GM21737 (cell line): ENCODE results near the gene COL5A3.
"Not testable (repeated sequence)": the region's sequence is repeated elsewhere in the genome, so short reads cannot be mapped to it uniquely, and the experiment has no call there.

Experiments used
- ATAC-seq: cut with Tn5 transposase; IDR thresholded peaks from one replicate; pipeline ENCODE4 v1.9.1; 2021; ENCODE audit warnings: mild to moderate bottlenecking, moderate library complexity; ENCODE audit not compliant: unreplicated experiment

COL5A3 gene

GRCh38 chr19:9940778-9941177, 69.5 kb downstream of the COL5A3 start:
- no peak for ATAC-seq

- ATAC-seq, result no peak
These were observed 70.9 kb downstream of the COL5A3 start for GRCh38 chr19:9939301-9939913.

GRCh38 chr19:9937001-9937411, 73.3 kb downstream of the COL5A3 start:
- no peak for ATAC-seq

DNA sequence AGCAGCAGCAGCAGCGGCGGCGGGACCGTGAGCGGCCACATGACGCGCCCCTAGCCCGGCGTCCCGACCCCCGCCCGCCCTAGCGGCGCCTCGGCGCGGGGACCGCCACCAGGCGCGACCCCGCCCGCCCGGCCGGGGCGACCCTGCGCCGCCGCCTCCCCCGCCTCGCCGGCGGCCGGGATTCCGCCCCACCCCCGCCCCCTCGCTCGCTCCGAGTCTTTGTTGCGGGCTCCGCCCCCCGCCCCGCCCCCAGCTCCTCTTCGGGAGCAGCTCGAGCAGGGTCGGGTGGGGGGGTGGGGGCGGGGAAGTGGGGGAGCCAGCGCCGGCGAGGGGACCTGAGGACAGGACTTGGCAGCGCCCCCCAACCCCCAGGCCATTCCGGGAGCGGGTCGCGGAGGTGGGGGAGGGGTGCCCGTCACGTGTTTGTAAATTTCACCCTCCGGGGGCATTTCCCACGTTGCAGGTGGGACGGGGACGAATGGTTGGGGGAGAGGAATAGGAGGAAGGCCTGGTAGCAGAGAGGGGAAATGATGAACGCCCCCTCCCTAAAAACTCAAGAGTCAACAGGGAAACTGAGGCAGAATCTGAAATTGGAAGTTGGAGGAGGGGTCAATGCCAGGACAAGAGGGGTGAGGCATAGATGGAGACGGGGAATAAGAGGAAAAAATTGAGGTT, 73.8 kb downstream of the COL5A3 start, which contains the start of gene OLFM2:
Gene OLFM2, minus strand, starts transcription at position 190 of the 675 bp plus-strand sequence. Its CDS starts 149 bp downstream, at position 41.
- no peak for ATAC-seq

GRCh38 chr19:9935506-9936325, 74.6 kb downstream of the COL5A3 start:
- ATAC-seq, result no peak

DNA sequence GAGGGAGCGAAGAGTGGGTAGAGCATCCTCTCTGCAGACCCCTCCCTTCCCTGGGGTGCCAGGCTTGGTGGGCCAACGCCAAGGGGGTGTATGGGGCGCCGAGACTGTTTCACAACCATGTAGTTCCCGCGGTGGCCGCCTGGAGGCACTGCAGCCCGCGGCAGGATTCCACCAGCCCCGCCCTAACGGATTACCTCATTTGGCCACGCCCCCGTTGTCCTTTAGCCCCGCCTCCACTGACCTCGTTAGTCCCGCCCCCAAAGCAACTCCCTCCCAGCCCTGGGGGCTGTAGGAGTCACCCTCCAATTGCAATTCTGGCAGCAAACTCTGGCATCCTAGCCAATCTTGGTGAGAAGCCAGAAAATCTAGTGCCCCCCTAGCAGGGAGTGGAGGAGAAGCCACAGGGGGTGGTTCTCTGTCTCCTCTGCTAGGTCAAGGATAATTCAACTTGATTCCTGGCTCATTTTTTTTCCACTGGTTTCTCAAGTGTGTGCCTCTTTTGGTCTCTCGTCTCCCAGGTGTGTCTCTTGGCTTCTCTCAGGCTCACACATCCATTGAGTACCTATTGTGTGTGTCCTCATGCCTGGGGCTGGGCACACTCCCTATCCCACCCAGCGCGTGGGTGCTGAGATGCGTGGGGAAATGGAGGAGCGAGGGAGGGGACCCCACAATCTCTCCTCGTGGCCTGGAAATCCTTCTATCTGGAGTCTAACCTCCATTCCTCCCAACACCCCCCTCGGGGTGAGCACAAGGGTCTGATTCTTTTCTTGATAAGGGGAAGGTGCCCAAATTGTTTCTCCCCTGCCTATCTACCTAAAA, 76.0 kb downstream of the COL5A3 start:
- ATAC-seq, result no peak

DNA sequence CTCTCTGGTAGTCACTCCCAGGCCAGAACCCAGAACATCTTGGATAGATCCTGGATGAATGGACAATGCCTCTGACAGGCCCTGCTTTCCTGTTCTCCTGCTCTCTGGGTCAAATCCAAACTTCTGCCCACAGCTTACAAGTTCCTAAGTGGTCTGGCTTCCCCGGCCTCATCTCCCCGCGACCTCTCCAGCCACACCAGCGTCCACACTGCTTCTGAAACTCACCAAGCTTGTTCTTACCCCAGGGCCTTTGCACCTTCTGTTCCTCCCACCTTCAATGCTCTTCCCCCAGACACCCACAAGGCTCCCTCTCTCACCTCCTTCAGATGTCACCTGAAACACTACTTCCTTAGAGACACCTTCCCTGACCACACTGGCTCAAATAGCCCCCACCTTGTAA, 77.5 kb downstream of the COL5A3 start:
- no peak for ATAC-seq

DNA sequence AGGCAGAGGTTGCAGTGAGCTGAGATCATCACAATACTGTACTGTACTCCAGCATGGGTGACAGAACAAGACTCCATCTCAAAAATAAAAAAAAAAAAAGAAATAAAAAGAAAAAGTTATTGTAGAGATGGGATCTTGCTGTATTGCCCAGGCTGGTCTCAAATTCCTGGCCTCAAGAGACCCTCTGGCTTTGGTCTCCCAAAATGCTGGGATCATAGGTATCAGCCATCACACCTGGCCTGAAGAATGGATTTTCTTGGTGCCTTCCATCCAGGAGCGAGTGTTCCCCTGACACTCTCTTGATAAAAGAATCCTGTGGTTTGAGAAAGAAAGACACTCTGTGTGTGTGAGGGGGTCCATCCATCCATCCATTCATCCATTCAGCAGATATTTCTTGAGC, 78.7 kb downstream of the COL5A3 start:
- no peak for ATAC-seq

DNA sequence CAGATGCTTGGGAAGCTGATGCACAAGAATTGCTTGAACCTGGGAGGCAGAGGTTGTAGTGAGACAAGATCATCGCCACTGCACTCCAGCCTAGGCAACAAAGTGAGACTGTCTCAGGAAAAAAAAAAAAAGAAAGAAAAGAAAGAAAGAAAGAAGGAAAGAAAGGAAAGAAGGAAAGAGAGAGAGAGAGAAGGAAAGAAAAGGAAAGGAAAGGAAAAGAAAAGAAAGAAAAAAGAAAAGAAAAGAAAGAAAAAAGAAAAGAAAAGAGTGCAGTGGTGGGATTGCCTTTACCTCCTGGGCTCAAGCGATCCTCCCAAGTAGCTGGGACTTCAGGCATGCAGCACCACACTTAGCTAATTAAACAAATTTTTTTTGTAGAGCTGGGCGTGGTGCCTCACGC, 86.9 kb downstream of the COL5A3 start:
- ATAC-seq, result no peak

DNA sequence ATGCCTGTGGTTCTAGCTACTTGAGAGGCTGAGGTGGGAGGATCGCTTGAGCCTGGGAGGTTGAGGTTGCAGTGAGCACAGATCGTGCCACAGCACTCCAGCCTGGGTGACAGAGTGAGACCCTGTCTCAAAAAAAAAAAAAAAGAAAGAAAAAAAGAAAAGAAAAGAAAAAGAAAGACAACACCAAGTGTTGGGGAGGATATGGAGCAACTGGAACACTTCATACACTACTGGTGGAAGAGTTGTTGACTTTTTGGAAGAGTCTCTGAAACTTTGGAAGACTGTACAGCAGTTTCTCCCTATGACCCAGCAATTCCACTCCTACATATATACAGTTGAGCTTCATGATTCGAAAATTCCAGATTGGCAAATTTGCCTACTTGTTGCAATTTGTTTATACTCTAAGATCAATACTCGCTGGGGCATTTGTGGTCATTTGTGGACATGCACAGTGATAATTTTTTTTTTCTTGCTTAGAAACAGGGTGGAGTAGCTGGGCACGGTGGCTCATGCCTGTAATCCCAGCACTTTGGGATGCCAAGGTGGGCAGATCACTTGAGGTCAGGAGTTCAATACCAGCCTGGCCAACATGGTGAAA, 87.4 kb downstream of the COL5A3 start:
- not testable (repeated sequence) for ATAC-seq

GRCh38 chr19:9917321-9917720, 93.0 kb downstream of the COL5A3 start:
- ATAC-seq, result no peak

- ATAC-seq, result no peak
These were observed 93.6 kb downstream of the COL5A3 start for GRCh38 chr19:9916719-9917118.

DNA sequence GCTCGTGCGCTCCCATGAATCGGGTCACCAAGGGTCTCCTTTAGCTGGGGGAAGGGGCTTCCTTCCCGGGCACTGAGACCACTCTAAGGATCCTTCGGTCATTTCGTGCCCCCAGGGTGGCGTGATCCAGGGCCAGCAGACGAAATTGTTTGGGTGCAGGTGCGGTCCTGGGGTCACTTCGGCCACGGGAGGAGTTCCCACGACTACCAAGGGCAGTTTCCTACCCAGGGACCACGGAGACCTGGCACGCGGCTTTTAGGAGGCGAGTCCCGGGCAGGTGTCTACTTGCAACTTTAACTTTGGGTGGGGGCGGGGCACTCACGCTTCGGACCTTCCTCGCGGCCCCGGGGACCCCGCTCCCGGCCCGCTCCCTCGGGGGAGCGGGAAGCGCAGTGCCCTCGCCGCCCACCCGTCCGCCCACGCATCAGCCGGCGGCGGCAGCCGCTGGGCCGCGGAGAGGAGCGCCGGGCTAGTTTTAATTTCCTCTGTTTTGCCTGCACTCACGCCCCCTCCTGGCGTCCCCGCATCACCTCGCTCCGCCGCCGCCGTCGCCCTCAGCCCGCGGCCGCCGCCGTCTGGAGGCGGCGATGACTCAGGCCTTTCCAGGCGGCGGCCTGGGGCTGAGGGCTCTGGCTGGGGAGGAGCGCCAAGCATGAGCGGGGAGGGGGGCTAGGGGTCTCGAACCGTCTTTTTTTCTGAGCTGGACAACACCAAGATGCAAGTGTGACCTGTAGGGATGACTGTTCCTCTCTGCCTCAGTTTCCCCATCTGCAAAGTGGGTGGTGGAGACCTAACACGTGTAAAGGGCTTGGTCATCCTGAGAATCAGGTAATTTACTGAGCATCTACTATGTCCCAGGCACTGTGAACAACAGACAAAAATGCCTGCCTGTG, 95.7 kb downstream of the COL5A3 start:
- no peak for ATAC-seq

DNA sequence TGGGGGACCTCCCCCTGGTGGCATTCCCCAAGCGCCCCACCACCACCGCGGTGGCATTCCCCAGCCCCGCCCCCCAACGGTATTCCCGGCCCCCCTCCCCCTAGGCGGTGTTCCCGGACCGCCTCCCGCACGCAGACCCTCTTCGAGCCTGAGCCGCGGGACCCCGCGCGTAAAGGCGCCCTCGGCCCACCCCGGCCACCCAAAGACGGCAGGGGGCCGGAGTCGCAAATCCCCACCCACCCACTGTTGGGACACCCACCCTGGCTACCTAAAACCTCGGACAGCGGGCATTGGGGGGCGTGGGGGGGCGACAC, 96.3 kb downstream of the COL5A3 start:
- no peak for ATAC-seq

- ATAC-seq, result no peak
These were observed 96.9 kb downstream of the COL5A3 start for GRCh38 chr19:9913237-9914000.

DNA sequence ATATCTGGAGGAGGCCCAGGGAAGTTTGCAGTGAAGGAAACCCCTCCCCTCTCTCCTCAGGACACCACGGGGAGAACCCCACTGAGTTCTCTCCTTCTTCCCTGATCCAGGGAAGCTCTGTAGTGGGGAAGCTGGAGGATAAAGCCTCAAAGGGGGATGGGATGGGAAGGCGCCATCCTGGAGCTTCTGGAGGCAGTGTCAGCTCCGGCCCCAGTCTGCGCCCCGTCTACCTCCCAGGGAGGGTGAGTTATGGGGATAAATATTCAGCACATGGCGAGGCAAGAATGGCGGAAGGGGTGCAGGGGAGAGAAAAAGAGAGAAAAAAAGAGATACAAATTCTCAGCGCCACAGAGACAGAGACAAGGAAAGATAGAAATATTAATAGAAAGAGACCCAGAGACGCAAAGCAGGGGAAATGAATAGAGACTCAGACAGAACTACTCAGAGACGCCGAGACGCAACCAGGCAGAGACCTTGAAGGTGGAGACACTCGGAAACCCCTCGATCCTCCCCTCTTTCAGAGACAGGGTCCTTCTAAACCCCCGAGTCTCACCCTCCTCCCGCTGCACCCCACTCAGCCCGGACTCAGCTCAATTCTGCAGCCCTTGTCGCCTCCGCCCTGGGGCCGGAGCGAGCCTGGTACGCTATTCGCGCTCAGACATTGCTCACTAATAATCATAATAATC, 97.6 kb downstream of the COL5A3 start:
- ATAC-seq, result no peak

- ATAC-seq, result no peak
These were observed 98.6 kb downstream of the COL5A3 start for GRCh38 chr19:9911524-9912185.

- ATAC-seq, result no peak
These were observed 99.7 kb downstream of the COL5A3 start for GRCh38 chr19:9910625-9911024.
